RKO (cell line): ENCODE results near the gene ARHGEF7.

Source experiments
- DNase-seq: peaks from one replicate; pipeline ENCODE4 v3.0.0-alpha.2; 2016; ENCODE audit warnings: low spot score

Gene ARHGEF7

GRCh38 chr13:111302045-111302726 lies 187.1 kb downstream of the ARHGEF7 start:
- no peak for DNase-seq

- no peak for DNase-seq
Measured at GRCh38 chr13:111303559-111303958, 188.4 kb downstream of the ARHGEF7 start.

GRCh38 chr13:111304041-111304544 lies 189.0 kb downstream of the ARHGEF7 start:
- DNase-seq, result no peak

GRCh38 chr13:111304603-111305289 lies 189.6 kb downstream of the ARHGEF7 start:
- DNase-seq, result no peak

- DNase-seq, result no peak
Measured at GRCh38 chr13:111312944-111313590, 198.0 kb downstream of the ARHGEF7 start.

- DNase-seq, result no peak
Measured at GRCh38 chr13:111313911-111314425, 198.9 kb downstream of the ARHGEF7 start.

- DNase-seq, result no peak
Measured at GRCh38 chr13:111314852-111315251, 199.7 kb downstream of the ARHGEF7 start.

- no peak for DNase-seq
Measured at GRCh38 chr13:111315347-111315995, 200.4 kb downstream of the ARHGEF7 start.

- no peak for DNase-seq
Measured at GRCh38 chr13:111316161-111316730, 201.1 kb downstream of the ARHGEF7 start.

GRCh38 chr13:111317042-111317550 lies 202.0 kb downstream of the ARHGEF7 start:
- DNase-seq, result no peak

GRCh38 chr13:111317571-111318345 lies 202.6 kb downstream of the ARHGEF7 start:
- DNase-seq, result no peak

GRCh38 chr13:111318386-111318785 lies 203.3 kb downstream of the ARHGEF7 start:
- no peak for DNase-seq

GRCh38 chr13:111319521-111319920 lies 204.4 kb downstream of the ARHGEF7 start:
- no peak for DNase-seq

- no peak for DNase-seq
Measured at GRCh38 chr13:111319998-111320911, 205.1 kb downstream of the ARHGEF7 start, which contains the start of gene TEX29. Gene TEX29, plus strand, starts transcription at chr13:111320642. Its CDS starts 249 bp downstream, at chr13:111320891.

GRCh38 chr13:111322001-111322915 lies 207.1 kb downstream of the ARHGEF7 start:
- DNase-seq, result no peak

GRCh38 chr13:111322916-111323331 lies 207.8 kb downstream of the ARHGEF7 start:
- no peak for DNase-seq

GRCh38 chr13:111323549-111323948 lies 208.4 kb downstream of the ARHGEF7 start:
- DNase-seq, result no peak

- no peak for DNase-seq
Measured at GRCh38 chr13:111323950-111324651, 209.0 kb downstream of the ARHGEF7 start.
